Uterus (tissue), 2 donors: ENCODE data around the gene DMRTB1.

Experiments
- POLR2A ChIP-seq, 2 donors: fragments of 450-650 bp; IDR thresholded peaks; one replicate each; pipeline ENCODE4 v1.6.1; 2016; ENCODE audit warnings: antibody characterized with exemption in 2 of 2, mild to moderate bottlenecking in 1 of 2, moderate library complexity in 1 of 2
- TF ChIP-seq, protein P1 (sequence below), 4 experiments: fragments of 200-600 bp in 2 of 4; fragments of 450-650 bp in 2 of 4; sonication (generic) in 2 of 4; IDR thresholded peaks; one replicate each; pipeline ENCODE4 v1.5.1; 2016 to 2019; ENCODE audit warnings: antibody characterized with exemption in 4 of 4, mild to moderate bottlenecking in 2 of 4, moderate library complexity in 1 of 4

DNA sequence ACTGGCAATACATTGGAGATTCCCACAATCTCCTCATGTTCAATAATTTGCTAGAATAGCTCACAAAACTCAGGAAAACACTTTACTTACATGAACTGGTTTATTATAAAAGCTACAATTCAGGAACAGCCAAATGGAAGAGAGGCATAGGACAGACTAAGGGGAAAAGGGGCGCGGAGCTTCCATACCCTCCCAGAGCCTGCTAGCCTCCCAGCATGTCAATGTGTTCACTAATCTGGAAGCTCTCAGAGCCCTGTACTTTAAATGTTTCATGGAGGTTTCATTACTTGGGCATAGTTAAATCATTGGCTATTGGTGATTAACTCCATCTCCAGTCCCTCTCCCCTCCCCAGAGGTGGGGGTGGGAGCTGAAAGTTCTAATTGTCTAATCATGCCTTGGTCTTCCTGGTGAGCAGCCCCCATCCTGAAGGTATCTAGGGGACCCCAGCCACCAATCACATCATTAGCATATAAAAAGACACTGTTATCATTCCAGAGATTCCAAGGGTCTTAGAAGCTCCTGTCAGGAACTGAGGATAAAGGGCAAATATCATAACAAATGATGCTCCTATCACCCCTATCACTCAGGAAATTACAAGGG lies 10.9 kb upstream of the DMRTB1 start:
- TF ChIP-seq, protein P1, sequence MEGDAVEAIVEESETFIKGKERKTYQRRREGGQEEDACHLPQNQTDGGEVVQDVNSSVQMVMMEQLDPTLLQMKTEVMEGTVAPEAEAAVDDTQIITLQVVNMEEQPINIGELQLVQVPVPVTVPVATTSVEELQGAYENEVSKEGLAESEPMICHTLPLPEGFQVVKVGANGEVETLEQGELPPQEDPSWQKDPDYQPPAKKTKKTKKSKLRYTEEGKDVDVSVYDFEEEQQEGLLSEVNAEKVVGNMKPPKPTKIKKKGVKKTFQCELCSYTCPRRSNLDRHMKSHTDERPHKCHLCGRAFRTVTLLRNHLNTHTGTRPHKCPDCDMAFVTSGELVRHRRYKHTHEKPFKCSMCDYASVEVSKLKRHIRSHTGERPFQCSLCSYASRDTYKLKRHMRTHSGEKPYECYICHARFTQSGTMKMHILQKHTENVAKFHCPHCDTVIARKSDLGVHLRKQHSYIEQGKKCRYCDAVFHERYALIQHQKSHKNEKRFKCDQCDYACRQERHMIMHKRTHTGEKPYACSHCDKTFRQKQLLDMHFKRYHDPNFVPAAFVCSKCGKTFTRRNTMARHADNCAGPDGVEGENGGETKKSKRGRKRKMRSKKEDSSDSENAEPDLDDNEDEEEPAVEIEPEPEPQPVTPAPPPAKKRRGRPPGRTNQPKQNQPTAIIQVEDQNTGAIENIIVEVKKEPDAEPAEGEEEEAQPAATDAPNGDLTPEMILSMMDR (IDR thresholded peaks at IDR 0.05): no peak
- TF ChIP-seq POLR2A (IDR thresholded peaks at IDR 0.05): no peak
